Esophagus squamous epithelium (tissue), 4 donors: Measurements from ENCODE around the gene COPG2.

Experiments
- POLR2A ChIP-seq, 4 donors: fragments of 450-650 bp; IDR thresholded peaks; one replicate each; pipeline ENCODE4 v1.6.1; 2017; ENCODE audit warnings: antibody characterized with exemption in 4 of 4, mild to moderate bottlenecking in 4 of 4, moderate library complexity in 3 of 4
- TF ChIP-seq, protein P1 (sequence below), 6 experiments: fragments of 450-650 bp in 4 of 6; fragments of 200-600 bp in 2 of 6; sonication (generic) in 2 of 6; IDR thresholded peaks; one replicate each; pipeline ENCODE4 v1.5.1; 2016 to 2019; ENCODE audit warnings: antibody characterized with exemption in 6 of 6, mild to moderate bottlenecking in 4 of 6, moderate library complexity in 4 of 6

DNA sequence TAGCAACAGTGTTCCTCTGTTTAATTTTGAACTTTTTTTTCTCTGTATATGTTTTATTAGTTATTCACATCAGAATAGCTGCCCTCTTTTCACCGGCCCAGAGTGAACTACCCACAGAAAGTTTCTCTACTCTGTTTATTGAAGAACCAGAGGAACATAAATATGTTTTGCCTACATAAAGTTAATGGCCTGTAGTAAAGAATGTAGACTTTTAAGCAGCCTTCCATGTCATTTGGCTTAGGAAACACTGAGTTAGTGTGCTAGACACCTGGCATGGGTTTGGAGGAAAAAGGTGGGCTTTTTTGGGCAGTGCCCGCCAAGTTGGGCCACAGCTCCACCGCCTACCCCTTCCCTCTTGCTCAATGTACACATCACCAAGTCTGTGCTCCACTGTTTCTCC is 185.5 kb downstream of the COPG2 start:
- TF ChIP-seq, protein P1, sequence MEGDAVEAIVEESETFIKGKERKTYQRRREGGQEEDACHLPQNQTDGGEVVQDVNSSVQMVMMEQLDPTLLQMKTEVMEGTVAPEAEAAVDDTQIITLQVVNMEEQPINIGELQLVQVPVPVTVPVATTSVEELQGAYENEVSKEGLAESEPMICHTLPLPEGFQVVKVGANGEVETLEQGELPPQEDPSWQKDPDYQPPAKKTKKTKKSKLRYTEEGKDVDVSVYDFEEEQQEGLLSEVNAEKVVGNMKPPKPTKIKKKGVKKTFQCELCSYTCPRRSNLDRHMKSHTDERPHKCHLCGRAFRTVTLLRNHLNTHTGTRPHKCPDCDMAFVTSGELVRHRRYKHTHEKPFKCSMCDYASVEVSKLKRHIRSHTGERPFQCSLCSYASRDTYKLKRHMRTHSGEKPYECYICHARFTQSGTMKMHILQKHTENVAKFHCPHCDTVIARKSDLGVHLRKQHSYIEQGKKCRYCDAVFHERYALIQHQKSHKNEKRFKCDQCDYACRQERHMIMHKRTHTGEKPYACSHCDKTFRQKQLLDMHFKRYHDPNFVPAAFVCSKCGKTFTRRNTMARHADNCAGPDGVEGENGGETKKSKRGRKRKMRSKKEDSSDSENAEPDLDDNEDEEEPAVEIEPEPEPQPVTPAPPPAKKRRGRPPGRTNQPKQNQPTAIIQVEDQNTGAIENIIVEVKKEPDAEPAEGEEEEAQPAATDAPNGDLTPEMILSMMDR (IDR thresholded peaks at IDR 0.05), result no peak
- no peak for TF ChIP-seq POLR2A (IDR thresholded peaks at IDR 0.05)
